Ishikawa (cell line): ENCODE data around the gene GFRA1.

Experiments used
- CEBPB ChIP-seq: IDR thresholded peaks from 2 replicates; pipeline ENCODE4 v1.6.1; 2012
- CREB1 ChIP-seq: IDR thresholded peaks from 2 replicates; pipeline ENCODE4 v1.6.1; 2012; ENCODE audit warnings: low read depth
- EGR1 ChIP-seq: IDR thresholded peaks from 2 replicates; pipeline ENCODE4 v1.6.1; 2012
- EP300 ChIP-seq: IDR thresholded peaks from 2 replicates; pipeline ENCODE4 v1.6.1; 2012; ENCODE audit warnings: borderline replicate concordance
- FOXM1 ChIP-seq: IDR thresholded peaks from 2 replicates; pipeline ENCODE4 v1.6.1; 2012; ENCODE audit warnings: low read depth, borderline replicate concordance
- NFIC ChIP-seq: IDR thresholded peaks from 2 replicates; pipeline ENCODE4 v1.6.1; 2012
- RAD21 ChIP-seq: IDR thresholded peaks from 2 replicates; pipeline ENCODE4 v1.6.1; 2012; ENCODE audit warnings: low read depth
- TAF1 ChIP-seq: IDR thresholded peaks from 2 replicates; pipeline ENCODE4 v1.6.1; 2012; ENCODE audit warnings: low read depth, mild to moderate bottlenecking
- TCF12 ChIP-seq: IDR thresholded peaks from 2 replicates; pipeline ENCODE4 v1.6.1; 2012; ENCODE audit warnings: low read depth
- TEAD4 ChIP-seq: IDR thresholded peaks from 2 replicates; pipeline ENCODE4 v1.6.1; 2012
- YY1 ChIP-seq: IDR thresholded peaks from 2 replicates; pipeline ENCODE4 v1.6.1; 2012; ENCODE audit warnings: low read depth
- ZBTB7A ChIP-seq: IDR thresholded peaks from 2 replicates; pipeline ENCODE4 v1.6.1; 2012; ENCODE audit warnings: low read depth
- TF ChIP-seq, protein P1 (sequence below): IDR thresholded peaks from 2 replicates; pipeline ENCODE4 v1.6.1; 2012; ENCODE audit warnings: low read depth, mild to moderate bottlenecking
- TF ChIP-seq, protein P2 (sequence below): IDR thresholded peaks from 2 replicates; pipeline ENCODE4 v1.6.1; 2012
- TF ChIP-seq, protein P3 (sequence below): IDR thresholded peaks from 2 replicates; pipeline ENCODE4 v1.6.1; 2012

Gene GFRA1

DNA sequence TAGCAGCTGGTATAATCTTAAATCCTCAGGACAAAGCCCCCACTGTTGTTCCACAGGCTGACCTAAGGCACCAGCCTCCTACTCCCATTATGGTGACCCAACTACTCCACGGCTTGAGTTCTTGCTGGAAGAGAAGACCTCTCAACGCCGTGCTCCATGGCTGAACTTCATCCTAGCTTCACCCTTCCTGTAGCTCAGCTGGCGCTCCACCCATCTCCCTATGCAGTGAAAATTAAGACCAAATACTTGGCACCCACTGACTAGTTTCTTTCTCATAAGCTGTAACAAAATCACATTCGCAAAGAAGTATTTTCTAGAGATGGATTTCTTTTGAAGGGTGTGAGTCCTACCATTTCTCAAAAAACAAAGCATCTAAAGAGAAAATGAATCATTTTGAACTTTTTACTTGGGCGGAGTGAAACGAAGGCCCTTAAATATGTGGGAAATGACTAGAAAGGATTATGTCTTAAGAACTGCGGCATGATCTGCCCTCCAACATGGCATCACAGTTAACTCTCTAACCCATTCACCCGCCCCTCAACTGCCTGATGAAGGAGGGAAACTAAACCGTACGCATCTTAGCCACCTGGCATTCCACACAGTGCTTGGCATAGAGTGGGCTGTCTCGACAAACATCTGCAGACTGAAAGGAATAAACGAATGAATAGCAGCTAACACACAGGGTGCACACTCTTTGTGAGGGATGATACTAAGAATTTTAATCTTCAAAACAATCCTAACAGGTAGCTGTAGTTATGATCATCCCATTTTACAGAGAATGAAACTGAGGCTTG, 32.7 kb downstream of the GFRA1 start:
- no peak for TF ChIP-seq YY1
- TF ChIP-seq TCF12: no peak
- TF ChIP-seq CREB1: no peak
- TF ChIP-seq TAF1: no peak
- no peak for TF ChIP-seq EP300
- TF ChIP-seq FOXM1: no peak
- TF ChIP-seq NFIC: no peak
- TF ChIP-seq TEAD4: no peak
- TF ChIP-seq ZBTB7A: no peak
- TF ChIP-seq, protein P1, sequence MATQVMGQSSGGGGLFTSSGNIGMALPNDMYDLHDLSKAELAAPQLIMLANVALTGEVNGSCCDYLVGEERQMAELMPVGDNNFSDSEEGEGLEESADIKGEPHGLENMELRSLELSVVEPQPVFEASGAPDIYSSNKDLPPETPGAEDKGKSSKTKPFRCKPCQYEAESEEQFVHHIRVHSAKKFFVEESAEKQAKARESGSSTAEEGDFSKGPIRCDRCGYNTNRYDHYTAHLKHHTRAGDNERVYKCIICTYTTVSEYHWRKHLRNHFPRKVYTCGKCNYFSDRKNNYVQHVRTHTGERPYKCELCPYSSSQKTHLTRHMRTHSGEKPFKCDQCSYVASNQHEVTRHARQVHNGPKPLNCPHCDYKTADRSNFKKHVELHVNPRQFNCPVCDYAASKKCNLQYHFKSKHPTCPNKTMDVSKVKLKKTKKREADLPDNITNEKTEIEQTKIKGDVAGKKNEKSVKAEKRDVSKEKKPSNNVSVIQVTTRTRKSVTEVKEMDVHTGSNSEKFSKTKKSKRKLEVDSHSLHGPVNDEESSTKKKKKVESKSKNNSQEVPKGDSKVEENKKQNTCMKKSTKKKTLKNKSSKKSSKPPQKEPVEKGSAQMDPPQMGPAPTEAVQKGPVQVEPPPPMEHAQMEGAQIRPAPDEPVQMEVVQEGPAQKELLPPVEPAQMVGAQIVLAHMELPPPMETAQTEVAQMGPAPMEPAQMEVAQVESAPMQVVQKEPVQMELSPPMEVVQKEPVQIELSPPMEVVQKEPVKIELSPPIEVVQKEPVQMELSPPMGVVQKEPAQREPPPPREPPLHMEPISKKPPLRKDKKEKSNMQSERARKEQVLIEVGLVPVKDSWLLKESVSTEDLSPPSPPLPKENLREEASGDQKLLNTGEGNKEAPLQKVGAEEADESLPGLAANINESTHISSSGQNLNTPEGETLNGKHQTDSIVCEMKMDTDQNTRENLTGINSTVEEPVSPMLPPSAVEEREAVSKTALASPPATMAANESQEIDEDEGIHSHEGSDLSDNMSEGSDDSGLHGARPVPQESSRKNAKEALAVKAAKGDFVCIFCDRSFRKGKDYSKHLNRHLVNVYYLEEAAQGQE: no peak
- TF ChIP-seq EGR1: no peak
- TF ChIP-seq CEBPB: no peak
- TF ChIP-seq, protein P2, sequence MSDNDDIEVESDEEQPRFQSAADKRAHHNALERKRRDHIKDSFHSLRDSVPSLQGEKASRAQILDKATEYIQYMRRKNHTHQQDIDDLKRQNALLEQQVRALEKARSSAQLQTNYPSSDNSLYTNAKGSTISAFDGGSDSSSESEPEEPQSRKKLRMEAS: no peak
- TF ChIP-seq RAD21: no peak
- TF ChIP-seq, protein P3, sequence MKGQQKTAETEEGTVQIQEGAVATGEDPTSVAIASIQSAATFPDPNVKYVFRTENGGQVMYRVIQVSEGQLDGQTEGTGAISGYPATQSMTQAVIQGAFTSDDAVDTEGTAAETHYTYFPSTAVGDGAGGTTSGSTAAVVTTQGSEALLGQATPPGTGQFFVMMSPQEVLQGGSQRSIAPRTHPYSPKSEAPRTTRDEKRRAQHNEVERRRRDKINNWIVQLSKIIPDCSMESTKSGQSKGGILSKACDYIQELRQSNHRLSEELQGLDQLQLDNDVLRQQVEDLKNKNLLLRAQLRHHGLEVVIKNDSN: no peak

DNA sequence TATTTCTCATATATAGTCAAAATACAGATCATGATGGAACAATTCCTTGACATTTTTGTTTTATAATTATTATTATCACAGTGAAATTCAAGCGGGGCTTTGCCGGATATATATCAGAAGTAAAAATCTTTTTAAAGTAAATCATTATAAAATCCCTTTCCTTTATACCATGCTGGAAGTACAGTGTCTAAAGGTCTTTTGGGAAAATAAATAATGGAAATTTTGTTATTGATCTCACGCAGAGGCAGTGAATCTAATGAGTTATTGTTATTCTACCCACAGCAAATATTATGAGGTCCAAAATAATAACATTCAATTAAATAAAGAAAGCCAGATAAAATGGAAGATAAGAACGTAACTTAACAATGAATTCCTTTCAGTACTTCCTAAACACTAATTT, 33.8 kb downstream of the GFRA1 start:
- TF ChIP-seq, protein P2: no peak
- TF ChIP-seq CEBPB (no peak), RAD21 (no peak), TAF1 (no peak), TEAD4 (no peak), FOXM1 (no peak), YY1 (no peak), NFIC (no peak), CREB1 (no peak), EGR1 (no peak)
- TF ChIP-seq, protein P1: no peak
- TF ChIP-seq, protein P3: no peak

DNA sequence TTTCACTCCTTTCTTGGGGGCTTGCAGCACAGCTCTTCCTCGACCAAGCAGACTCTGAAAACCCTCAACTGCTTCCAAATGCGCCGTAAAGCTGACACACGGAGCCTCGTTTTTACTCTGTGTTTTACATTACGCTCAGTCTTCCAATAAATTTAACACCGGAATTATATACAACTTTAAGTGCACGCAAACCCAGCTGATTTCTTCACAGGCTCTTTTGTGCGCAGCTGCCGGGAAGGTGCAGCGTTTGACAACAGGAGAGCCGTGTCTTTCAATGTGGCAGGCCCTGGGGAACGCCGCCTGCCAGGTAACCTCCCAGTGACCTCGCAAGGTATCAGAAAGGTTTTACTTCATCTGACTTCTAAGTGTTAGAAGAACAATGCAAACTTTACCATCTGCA, 35.0 kb downstream of the GFRA1 start:
- no peak for TF ChIP-seq YY1
- TF ChIP-seq FOXM1: no peak
- TF ChIP-seq, protein P3: no peak
- TF ChIP-seq, protein P2: no peak
- TF ChIP-seq CREB1: no peak
- TF ChIP-seq CEBPB: no peak
- TF ChIP-seq, protein P1: no peak
- no peak for TF ChIP-seq TAF1
- TF ChIP-seq TCF12: no peak

DNA sequence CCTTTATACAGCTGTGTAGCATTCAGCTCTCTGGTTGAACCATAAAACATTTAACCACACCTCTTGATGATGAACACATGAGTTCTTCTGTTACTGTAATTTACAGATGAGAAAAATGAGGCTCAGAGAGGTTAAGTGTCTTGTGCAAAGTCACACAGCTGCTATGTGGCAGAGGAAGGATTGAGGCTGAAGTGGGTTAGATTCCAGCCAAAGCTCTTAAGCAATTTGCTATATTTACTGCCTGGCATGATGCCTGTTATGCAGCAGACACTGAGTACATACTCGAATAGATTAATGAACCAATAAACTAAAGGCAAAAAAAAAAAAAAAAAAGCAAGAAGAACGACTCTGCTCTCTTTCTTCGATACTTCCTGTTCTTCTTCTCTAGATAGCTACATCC, 35.7 kb downstream of the GFRA1 start:
- TF ChIP-seq TCF12 (no peak), NFIC (no peak), YY1 (no peak), RAD21 (no peak), CEBPB (no peak), EP300 (no peak), ZBTB7A (no peak), CREB1 (no peak), FOXM1 (no peak), EGR1 (no peak), TAF1 (no peak), TEAD4 (no peak)
- TF ChIP-seq, protein P2: no peak
- TF ChIP-seq, protein P1: no peak
- TF ChIP-seq, protein P3: no peak
